Fibroblast of upper back skin (primary cell): ENCODE data around the gene RPL18.
"Not testable (repeated sequence)": the region's sequence is repeated elsewhere in the genome, so short reads cannot be mapped to it uniquely, and the experiment has no call there.

ENCODE experiments used
- DNase-seq: peaks from one replicate; pipeline ENCODE4 v3.0.0-alpha.2; 2013

The RPL18 gene

GRCh38 chr19:48644355-48644754 is 25.4 kb upstream of the RPL18 start:
- DNase-seq, result no peak

- no peak for DNase-seq
Observed at GRCh38 chr19:48642862-48643261, 23.9 kb upstream of the RPL18 start.

- no peak for DNase-seq
Observed at GRCh38 chr19:48641850-48642249, 22.9 kb upstream of the RPL18 start.

- DNase-seq, result no peak
Observed at GRCh38 chr19:48639483-48640375, 20.8 kb upstream of the RPL18 start.

- no peak for DNase-seq
Observed at GRCh38 chr19:48638831-48639381, 19.9 kb upstream of the RPL18 start.

- DNase-seq, result peak; percentile 92
Observed at GRCh38 chr19:48637948-48638830, 19.2 kb upstream of the RPL18 start.

- peak; percentile 99 for DNase-seq
Observed at GRCh38 chr19:48637449-48637947, 18.5 kb upstream of the RPL18 start.

- no peak for DNase-seq
Observed at GRCh38 chr19:48636859-48637448, 18.0 kb upstream of the RPL18 start, which contains the start of gene DBP. TSS of gene DBP (minus strand) at chr19:48637379. CDS start at chr19:48636994, 385 bp downstream.

- DNase-seq, result no peak
Observed at GRCh38 chr19:48635966-48636858, 17.2 kb upstream of the RPL18 start.

GRCh38 chr19:48635263-48635965 is 16.4 kb upstream of the RPL18 start:
- DNase-seq, result no peak

GRCh38 chr19:48634424-48635262 is 15.7 kb upstream of the RPL18 start:
- DNase-seq, result peak; percentile 95

GRCh38 chr19:48634036-48634342 is 15.0 kb upstream of the RPL18 start:
- DNase-seq, result no peak

GRCh38 chr19:48633148-48634035 is 14.4 kb upstream of the RPL18 start:
- no peak for DNase-seq

- no peak for DNase-seq
Observed at GRCh38 chr19:48632692-48633147, 13.7 kb upstream of the RPL18 start.

GRCh38 chr19:48632286-48632685 is 13.3 kb upstream of the RPL18 start:
- DNase-seq, result not testable (repeated sequence)

- no peak for DNase-seq
Observed at GRCh38 chr19:48631225-48631624, 12.2 kb upstream of the RPL18 start.

GRCh38 chr19:48630296-48631063 is 11.5 kb upstream of the RPL18 start:
- DNase-seq, result peak; percentile 45
